NOMO-1 (cell line): ENCODE measurements around the gene TFCP2.

Experiments used
- DNase-seq, 2 experiments: peaks; one replicate each; lab custom pipeline; 2025; ENCODE audit not compliant: unreplicated experiment in 2 of 2; lab: John Stamatoyannopoulos, UW

Gene TFCP2

GRCh38 chr12:51197736-51198567 is 25.0 kb upstream of the TFCP2 start:
- no peak for DNase-seq

GRCh38 chr12:51196547-51196946 is 23.6 kb upstream of the TFCP2 start:
- no peak for DNase-seq

- DNase-seq = no peak
Measured at GRCh38 chr12:51195841-51196240, 22.9 kb upstream of the TFCP2 start.

- DNase-seq = no peak
Measured at GRCh38 chr12:51192284-51192671, 19.3 kb upstream of the TFCP2 start.

- DNase-seq = no peak
Measured at GRCh38 chr12:51191516-51192283, 18.8 kb upstream of the TFCP2 start.

GRCh38 chr12:51190820-51191219 is 17.9 kb upstream of the TFCP2 start:
- DNase-seq = no peak

- no peak for DNase-seq
Measured at GRCh38 chr12:51189790-51190355, 16.9 kb upstream of the TFCP2 start.

GRCh38 chr12:51188359-51189051 is 15.6 kb upstream of the TFCP2 start:
- no peak for DNase-seq

GRCh38 chr12:51187370-51187987 is 14.5 kb upstream of the TFCP2 start:
- DNase-seq = no peak

- DNase-seq = no peak
Measured at GRCh38 chr12:51186465-51187085, 13.6 kb upstream of the TFCP2 start.

GRCh38 chr12:51185171-51185717 is 12.3 kb upstream of the TFCP2 start:
- no peak for DNase-seq

GRCh38 chr12:51183816-51184215 is 10.9 kb upstream of the TFCP2 start:
- no peak for DNase-seq

- DNase-seq = no peak
Measured at GRCh38 chr12:51183349-51183748, 10.4 kb upstream of the TFCP2 start.

- DNase-seq = no peak
Measured at GRCh38 chr12:51181558-51181957, 8.6 kb upstream of the TFCP2 start.

GRCh38 chr12:51177897-51178296 is 5.0 kb upstream of the TFCP2 start:
- DNase-seq = no peak

- DNase-seq = no peak
Measured at GRCh38 chr12:51174501-51174900, 1.6 kb upstream of the TFCP2 start.

GRCh38 chr12:51171884-51172514 is 936 bp downstream of the TFCP2 start:
- peak; percentile 20 to 35 for DNase-seq

GRCh38 chr12:51163795-51164194 is 9.1 kb downstream of the TFCP2 start:
- DNase-seq = no peak

- no peak for DNase-seq
Measured at GRCh38 chr12:51162217-51162616, 10.7 kb downstream of the TFCP2 start.
